ENCODE results near the gene FGF5.

GRCh38 chr4:80264825-80265224 is 1.6 kb upstream of the FGF5 start:
- TF ChIP-seq SP2 (CRISPR knock-in tag; IDR thresholded peaks at IDR 0.05) (no peak), ZNF354B (CRISPR knock-in tag; IDR thresholded peaks at IDR 0.05) (no peak)
